GM12878 (cell line): ENCODE results near the gene ABCG2. TPM values are rescaled to one million over a fixed set of nuclear protein-coding genes. Genes with fewer than 3 reads are reported as not detected.

Source experiments
- ATAC-seq: fragments of 200-7000 bp; cut with Tn5 transposase; 3 replicates; pipeline ENCODE4 v1.9.1; 2020; ENCODE audit warnings: mild to moderate bottlenecking, moderate library complexity
- BruUV-seq: library from RNA; stranded (reverse); fragments of 400-500 nt; replicated peaks from 2 replicates; lab custom pipeline; 2021; lab: Mats Ljungman, UMichigan
- CTCF ChIA-PET: fragments of 300-600 bp; sonication (Branson Sonifier 250); formaldehyde crosslinking; extraction: SDS; loops from one replicate; lab custom pipeline; 2021; ENCODE audit warnings: inconsistent platforms; lab: Yijun Ruan, JAX
- POLR2A ChIA-PET: fragments of 350-600 bp; formaldehyde crosslinking; extraction: SDS; loops from one replicate; lab custom pipeline; 2021; ENCODE audit warnings: inconsistent platforms; lab: Charles Lee
- RAD21 ChIA-PET: fragments of 300-600 bp; sonication (Branson Sonifier 250); formaldehyde crosslinking; loops from one replicate; lab custom pipeline; 2023; ENCODE audit warnings: antibody characterized with exemption; ENCODE audit not compliant: unreplicated experiment; lab: Charles Lee
- SMC1A ChIA-PET: fragments of 300-600 bp; sonication (Branson Sonifier 250); formaldehyde crosslinking; loops from one replicate; lab custom pipeline; 2023; ENCODE audit not compliant: unreplicated experiment, uncharacterized antibody; lab: Charles Lee
- DNase-seq: peaks from one replicate; pipeline ENCODE4 v3.0.0-alpha.2; 2011; ENCODE audit warnings: low read depth, low spot score
- FAIRE-seq: peaks from 3 replicates; lab custom pipeline; 2011; peaks lifted over from hg19 to GRCh38; lab: Jason Lieb, UNC
- H2AFZ ChIP-seq: 2 replicates; pipeline ENCODE4 v1.6.0; 2011; ENCODE audit warnings: low read depth, low read length, control low read depth; ENCODE audit not compliant: control insufficient read depth
- H3K27ac ChIP-seq: 2 replicates; pipeline ENCODE4 v1.5.1; 2011; ENCODE audit warnings: control low read depth; ENCODE audit not compliant: control insufficient read depth, insufficient read depth
- H3K27me3 ChIP-seq, 2 experiments: replicated peaks in 1 of 2; 2 replicates each; pipeline versions ENCODE4 v1.6.0 to v1.6.1; 2011; ENCODE audit warnings: low read length in 1 of 2; ENCODE audit not compliant: control insufficient read depth in 2 of 2, insufficient read depth in 2 of 2
- H3K36me3 ChIP-seq, 2 experiments: 2 replicates each; pipeline ENCODE4 v1.5.1; 2011; ENCODE audit warnings: low read length in 1 of 2; ENCODE audit not compliant: control insufficient read depth in 2 of 2, insufficient read depth in 2 of 2
- H3K4me1 ChIP-seq: 2 replicates; pipeline ENCODE4 v1.6.1; 2011; ENCODE audit warnings: mild to moderate bottlenecking, low read length, moderate library complexity, mixed read lengths; ENCODE audit not compliant: control insufficient read depth, insufficient read depth
- H3K4me2 ChIP-seq: 2 replicates; pipeline ENCODE4 v1.6.0; 2011; ENCODE audit warnings: control low read depth; ENCODE audit not compliant: control insufficient read depth, insufficient read depth
- H3K4me3 ChIP-seq: fragments of 200-600 bp; sonication (generic); 2 replicates; pipeline ENCODE4 v1.5.1; 2016
- H3K79me2 ChIP-seq: 2 replicates; pipeline ENCODE4 v1.6.0; 2011; ENCODE audit warnings: low read length; ENCODE audit not compliant: control insufficient read depth, insufficient read depth
- H3K9ac ChIP-seq: 2 replicates; pipeline ENCODE4 v1.8.0; 2011; ENCODE audit warnings: low read length, control low read depth, mixed read lengths; ENCODE audit not compliant: control insufficient read depth, insufficient read depth
- H3K9me3 ChIP-seq: replicated peaks from 3 replicates; pipeline ENCODE4 v1.5.1; 2011; ENCODE audit warnings: mild to moderate bottlenecking, low read length; ENCODE audit not compliant: control insufficient read depth, insufficient read depth
- H4K20me1 ChIP-seq: 2 replicates; pipeline ENCODE4 v1.6.0; 2011; ENCODE audit not compliant: control insufficient read depth, insufficient read depth
- CTCF ChIP-seq, 3 experiments: IDR thresholded peaks in 2 of 3; conservative IDR thresholded peaks in 1 of 3; 2 replicates each; pipeline ENCODE4 v1.5.1; 2011; ENCODE audit warnings: low read depth in 3 of 3, low read length in 3 of 3, mild to moderate bottlenecking in 3 of 3, control low read depth in 2 of 3, moderate library complexity in 2 of 3, inconsistent platforms in 1 of 3, mixed read lengths in 1 of 3; ENCODE audit not compliant: control insufficient read depth in 2 of 3, insufficient read depth in 1 of 3; ENCODE audit errors: extremely low read depth in 1 of 3
- E2F4 ChIP-seq: IDR thresholded peaks from 2 replicates; pipeline ENCODE4 v1.6.1; 2012; ENCODE audit warnings: low read depth, low read length, improper control_type of control experiment
- FOS ChIP-seq: IDR thresholded peaks from 3 replicates; pipeline ENCODE4 v1.6.1; 2011; ENCODE audit warnings: borderline replicate concordance; ENCODE audit not compliant: insufficient read length; ENCODE audit errors: extremely low read depth
- GABPA ChIP-seq: IDR thresholded peaks from 2 replicates; pipeline ENCODE4 v1.6.1; 2014; ENCODE audit warnings: antibody characterized with exemption, low read depth, mild to moderate bottlenecking, inconsistent platforms
- HCFC1 ChIP-seq: fragments of 150-350 bp; IDR thresholded peaks from 2 replicates; pipeline ENCODE4 v1.6.1; 2014; ENCODE audit warnings: low read length
- NRF1 ChIP-seq: conservative IDR thresholded peaks from 2 replicates; pipeline ENCODE4 v1.6.1; 2011; ENCODE audit warnings: mild to moderate bottlenecking, low read depth, low read length, improper control_type of control experiment
- PBX3 ChIP-seq: IDR thresholded peaks from 2 replicates; pipeline ENCODE4 v1.6.1; 2011; ENCODE audit warnings: mild to moderate bottlenecking, low read depth, low read length, moderate library complexity; ENCODE audit not compliant: insufficient replicate concordance
- SIN3A ChIP-seq: IDR thresholded peaks from 2 replicates; pipeline ENCODE4 v1.6.1; 2012; ENCODE audit warnings: low read depth, low read length, improper control_type of control experiment
- SPI1 ChIP-seq: IDR thresholded peaks from 2 replicates; pipeline ENCODE4 v1.6.1; 2011; ENCODE audit warnings: low read depth, mild to moderate bottlenecking, low read length, moderate library complexity, borderline replicate concordance; ENCODE audit not compliant: insufficient read depth
- SUPT20H ChIP-seq: IDR thresholded peaks from 2 replicates; pipeline ENCODE4 v1.6.1; 2011; ENCODE audit warnings: low read depth, mild to moderate bottlenecking, low read length, moderate library complexity, borderline replicate concordance; ENCODE audit not compliant: control insufficient read depth
- TAF1 ChIP-seq: IDR thresholded peaks from 2 replicates; pipeline ENCODE4 v1.6.1; 2011; ENCODE audit warnings: mild to moderate bottlenecking, low read depth, low read length, borderline replicate concordance
- USF2 ChIP-seq: IDR thresholded peaks from 2 replicates; pipeline ENCODE4 v1.6.1; 2011; ENCODE audit warnings: low read depth, low read length, improper control_type of control experiment, borderline replicate concordance
- ZSCAN29 ChIP-seq: fragments of 450-650 bp; IDR thresholded peaks from 2 replicates; pipeline ENCODE4 v1.6.1; 2017; ENCODE audit warnings: mild to moderate bottlenecking, moderate library complexity
- WGBS: methylation state at CpG from one replicate; pipeline ENCODE4 v1.1.6; 2016; ENCODE audit warnings: low lambda C conversion rate; ENCODE audit not compliant: insufficient replicate concordance, insufficient coverage; ENCODE audit errors: missing lambda C conversion rate; 5-methylcytosine and 5-hydroxymethylcytosine counted together
- in situ Hi-C: fragments of 300-500 bp; cut with MboI; formaldehyde crosslinking; loops from 9 replicates; pipeline ENCODE4 v1.14.3; 2018; ENCODE audit warnings: mixed read lengths
- intact Hi-C: fragments of 100-400 bp; cut with micrococcal nuclease; formaldehyde crosslinking; loops from one replicate; pipeline ENCODE4 v1.14.2; 2022; ENCODE audit not compliant: unreplicated experiment
- polyA plus RNA-seq, 11 experiments: library from polyadenylated mRNA; depleted of rRNA in 4 of 11; unstranded in 6 of 11; stranded (reverse) in 5 of 11; fragments of >200 nt; fragmentation: Nextera tagmentation in 4 of 11; fragmentation: Illumina TruSeq in 1 of 11; extraction: Ambion mirVana in 4 of 11; extraction: Trizol in 1 of 11; gene quantifications; 1 replicate in 1 of 11; 2 replicates in 10 of 11; pipeline versions ENCODE4 v1.2.1 to v1.2.3, GENCODE V29; 2011 to 2016; ENCODE audit warnings: inconsistent platforms in 2 of 11, missing spikeins in 2 of 11, low read depth in 1 of 11
- total RNA-seq, 4 experiments: library from RNA; depleted of rRNA in 3 of 4; stranded (reverse); fragments of >200 nt in 3 of 4; fragmentation: Illumina TruSeq in 1 of 4; extraction: Trizol in 1 of 4; gene quantifications; 2 replicates each; pipeline versions ENCODE4 v1.2.1 to v1.2.3, GENCODE V29; 2013 to 2021

Gene ABCG2
- total and polyA plus RNA-seq, 10 of the 15 experiments (the other 5 are each of a cell fraction or from before 2014, with no cell fraction given): 0.03 to 0.06 (median 0.04) TPM; not detected in 7

- Histone ChIP-seq H3K27ac (no peak overlapping the region), H3K4me2 (no peak overlapping the region), H3K9ac (no peak overlapping the region)
- WGBS: 2% methylated on average over 4 of the region's 4 CpGs
- in situ Hi-C loops: loop anchor here (25.0 kb wide), 1 partner anchor 520 kb away; no protein-coding TSS in a partner anchor
- no peak for TF ChIP-seq USF2
- TF ChIP-seq SIN3A: no peak
- TF ChIP-seq E2F4: no peak
- TF ChIP-seq HCFC1: no peak
- no peak for TF ChIP-seq SUPT20H
- TF ChIP-seq NRF1: no peak
- no peak for TF ChIP-seq FOS
- no peak for TF ChIP-seq GABPA
- TF ChIP-seq ZSCAN29: no peak
- no peak for TF ChIP-seq TAF1
- TF ChIP-seq SPI1: no peak
- no peak for TF ChIP-seq CTCF (IDR thresholded peaks at IDR 0.05 in 2 of 3, conservative IDR thresholded peaks at IDR 0.05 in 1 of 3; ENCODE audit: control insufficient read depth in 2 of 3, extremely low read depth in 1 of 3, insufficient read depth in 1 of 3, low read depth in 3 of 3, low read length in 3 of 3)
- no peak for TF ChIP-seq PBX3
- TF ChIP-seq, all 136 proteins: peak for 0
- SMC1A ChIA-PET: interaction anchor here (0.7 to 2.2 kb wide), 6 partner anchors 143 to 354 kb away, joined by 3 to 6 read pairs (median 3); no protein-coding TSS in a partner anchor
- POLR2A ChIA-PET: interaction anchor here (0.9 kb wide), 1 partner anchor 10 kb away, joined by 5 read pairs; no protein-coding TSS in a partner anchor
- FAIRE-seq (no peak), ATAC-seq (no peak), DNase-seq (no peak)
- Histone ChIP-seq H3K4me1 (no peaks in the 10 kb centered on the region), H3K79me2 (no peaks in the 10 kb centered on the region), H4K20me1 (no peaks in the 10 kb centered on the region), H3K27me3 (no peaks in the 10 kb centered on the region; a peak in 1 of 4 replicates), H3K36me3 (no peaks in the 10 kb centered on the region), H2AFZ (no peak overlapping the region), H3K4me3 (no peak overlapping the region), H3K9me3 (no peaks in the 10 kb centered on the region)
- no TSS peak for BruUV-seq
- intact Hi-C loops: no loop called here
- CTCF ChIA-PET: interaction anchor here (1.0 to 9.0 kb wide), 5 partner anchors 8 to 354 kb away, joined by 3 to 159 read pairs (median 3); no protein-coding TSS in a partner anchor
- RAD21 ChIA-PET: interaction anchor here (0.8 to 1.4 kb wide), 2 partner anchors 12 to 354 kb away, joined by 3 to 4 read pairs; no protein-coding TSS in a partner anchor
Observed at GRCh38 chr4:88207171-88207570, 48.7 kb upstream of the ABCG2 start.
